GM23338 (cell line): ENCODE results near the gene DNAH6. TPM values are rescaled to one million over a fixed set of nuclear protein-coding genes. Genes with fewer than 3 reads are reported as not detected.

Source experiments
- ATAC-seq: fragments of 200-7000 bp; cut with Tn5 transposase; 3 replicates; pipeline ENCODE4 v1.9.1; 2020
- DNase-seq: peaks from one replicate; pipeline ENCODE4 v3.0.0-alpha.2; 2015; ENCODE audit warnings: low spot score
- H2AFZ ChIP-seq: fragments of 200-600 bp; sonication (generic); 2 replicates; pipeline ENCODE4 v1.8.0; 2016; ENCODE audit warnings: antibody characterized with exemption, mild to moderate bottlenecking, moderate library complexity
- H3F3A ChIP-seq: fragments of 200-600 bp; sonication (generic); replicated peaks from 2 replicates; pipeline ENCODE4 v1.8.0; 2017; ENCODE audit warnings: antibody characterized with exemption, mixed run types, low read depth
- H3K27ac ChIP-seq: fragments of 200-600 bp; sonication (generic); 2 replicates; pipeline ENCODE4 v1.6.1; 2016; ENCODE audit warnings: low read depth
- H3K27me3 ChIP-seq: fragments of 200-600 bp; sonication (generic); 2 replicates; pipeline ENCODE4 v1.8.0; 2016; ENCODE audit warnings: mild to moderate bottlenecking, mixed run types, moderate library complexity; ENCODE audit not compliant: insufficient read depth
- H3K36me3 ChIP-seq: fragments of 200-600 bp; sonication (generic); 2 replicates; pipeline ENCODE4 v1.8.0; 2016; ENCODE audit warnings: mild to moderate bottlenecking; ENCODE audit not compliant: insufficient read depth
- H3K4me1 ChIP-seq: fragments of 200-600 bp; sonication (generic); 2 replicates; pipeline ENCODE4 v1.8.0; 2016; ENCODE audit warnings: mild to moderate bottlenecking, moderate library complexity; ENCODE audit not compliant: insufficient read depth
- H3K4me2 ChIP-seq: fragments of 200-600 bp; sonication (generic); 2 replicates; pipeline ENCODE4 v1.7.1; 2017; ENCODE audit warnings: mixed run types
- H3K4me3 ChIP-seq: fragments of 200-600 bp; sonication (generic); 2 replicates; pipeline ENCODE4 v1.6.1; 2016; ENCODE audit warnings: mixed run types
- H3K79me2 ChIP-seq: fragments of 200-600 bp; sonication (generic); replicated peaks from 2 replicates; pipeline ENCODE4 v1.8.0; 2017; ENCODE audit warnings: mild to moderate bottlenecking; ENCODE audit not compliant: insufficient read depth
- H3K9me2 ChIP-seq: fragments of 200-600 bp; sonication (generic); 2 replicates; pipeline ENCODE4 v1.8.0; 2017; ENCODE audit not compliant: insufficient read depth
- H4K20me1 ChIP-seq: fragments of 200-600 bp; sonication (generic); replicated peaks from 2 replicates; pipeline ENCODE4 v1.8.0; 2017; ENCODE audit warnings: mild to moderate bottlenecking; ENCODE audit not compliant: insufficient read depth
- H3K27ac Mint-ChIP-seq: 2 replicates; pipeline ENCODE4 v1.8.0; 2020; ENCODE audit warnings: inconsistent platforms, mild to moderate bottlenecking, moderate library complexity, mixed read lengths
- H3K27me3 Mint-ChIP-seq: 3 replicates; pipeline ENCODE4 v1.8.0; 2022; ENCODE audit warnings: low read depth, mild to moderate bottlenecking, moderate library complexity, mixed read lengths, inconsistent platforms; ENCODE audit not compliant: insufficient read depth, poor library complexity
- H3K36me3 Mint-ChIP-seq: 3 replicates; pipeline ENCODE4 v1.8.0; 2021; ENCODE audit warnings: low read depth, mild to moderate bottlenecking, inconsistent platforms, moderate library complexity, mixed read lengths
- H3K4me1 Mint-ChIP-seq: 3 replicates; pipeline ENCODE4 v1.8.0; 2020; ENCODE audit warnings: mild to moderate bottlenecking, inconsistent platforms, mixed read lengths
- H3K4me3 Mint-ChIP-seq: 3 replicates; pipeline ENCODE4 v1.8.0; 2021; ENCODE audit warnings: moderate library complexity, mild to moderate bottlenecking, inconsistent platforms, mixed read lengths
- H3K9me3 Mint-ChIP-seq: 3 replicates; pipeline ENCODE4 v1.8.0; 2020; ENCODE audit warnings: moderate library complexity, mild to moderate bottlenecking, inconsistent platforms, mixed read lengths
- CREB1 ChIP-seq: fragments of 250-450 bp; sonication (Bioruptor Pico); IDR thresholded peaks from 2 replicates; pipeline ENCODE4 v1.5.0; 2020; ENCODE audit warnings: low read depth, mild to moderate bottlenecking, moderate library complexity
- CTCF ChIP-seq, 2 experiments: fragments of 200-600 bp in 1 of 2; sonication (generic) in 1 of 2; conservative IDR thresholded peaks; 2 replicates each; pipeline versions ENCODE4 v1.5.1 to v1.6.1; 2016 to 2017; ENCODE audit warnings: antibody characterized with exemption in 2 of 2, low read depth in 2 of 2, mild to moderate bottlenecking in 2 of 2, moderate library complexity in 1 of 2
- EZH2 ChIP-seq: fragments of 200-600 bp; sonication (generic); IDR thresholded peaks from one replicate; pipeline ENCODE4 v1.8.0; 2017; ENCODE audit warnings: antibody characterized with exemption, mild to moderate bottlenecking, low read depth; ENCODE audit not compliant: unreplicated experiment
- EZH2phosphoT487 ChIP-seq: fragments of 200-600 bp; sonication (generic); IDR thresholded peaks from one replicate; pipeline ENCODE4 v1.8.1; 2018; ENCODE audit warnings: antibody characterized with exemption; ENCODE audit not compliant: unreplicated experiment
- JUNB ChIP-seq: IDR thresholded peaks from one replicate; pipeline ENCODE4 v1.6.1; 2016; ENCODE audit warnings: antibody characterized with exemption; ENCODE audit not compliant: unreplicated experiment
- NANOG ChIP-seq: IDR thresholded peaks from 2 replicates; pipeline ENCODE4 v1.6.1; 2016; ENCODE audit warnings: antibody characterized with exemption, borderline replicate concordance
- POLR2AphosphoS5 ChIP-seq: IDR thresholded peaks from 2 replicates; pipeline ENCODE4 v1.6.1; 2016; ENCODE audit warnings: antibody characterized with exemption, low read depth
- STAT1 ChIP-seq: IDR thresholded peaks from one replicate; pipeline ENCODE4 v1.6.1; 2016; ENCODE audit warnings: antibody characterized with exemption; ENCODE audit not compliant: unreplicated experiment
- ZNF114 ChIP-seq: fragments of 250-450 bp; sonication (Bioruptor Pico); IDR thresholded peaks from 2 replicates; pipeline ENCODE4 v1.5.0; 2020; ENCODE audit warnings: mild to moderate bottlenecking, moderate library complexity
- ZNF331 ChIP-seq: fragments of 250-450 bp; sonication (Bioruptor Pico); IDR thresholded peaks from 2 replicates; pipeline ENCODE4 v1.5.0; 2020; ENCODE audit warnings: low read depth, mild to moderate bottlenecking, moderate library complexity
- polyA plus RNA-seq: library from polyadenylated mRNA; unstranded; fragments of >200 nt; fragmentation: Nextera tagmentation; extraction: Ambion mirVana; gene quantifications from 2 replicates; pipeline ENCODE4 v1.2.1, GENCODE V29; 2016
- total RNA-seq: library from RNA; depleted of rRNA; stranded (reverse); fragments of >200 nt; shearing (Covaris generic); gene quantifications from 2 replicates; pipeline ENCODE4 v1.2.3, GENCODE V29; 2014
- TF ChIP-seq, protein P1 (sequence below): fragments of 250-450 bp; sonication (Bioruptor Pico); IDR thresholded peaks from 2 replicates; pipeline ENCODE4 v1.5.0; 2020; ENCODE audit warnings: mild to moderate bottlenecking, moderate library complexity
- TF ChIP-seq, protein P2 (sequence below): IDR thresholded peaks from one replicate; pipeline ENCODE4 v1.6.1; 2018; ENCODE audit warnings: antibody characterized with exemption; ENCODE audit not compliant: unreplicated experiment
- TF ChIP-seq, protein P3 (sequence below): IDR thresholded peaks from 2 replicates; pipeline ENCODE4 v1.6.1; 2016; ENCODE audit warnings: antibody characterized with exemption

Gene DNAH6
- total and polyA plus RNA-seq, 2 experiments from 2014 or later = 0.27 to 0.31 TPM

- TF ChIP-seq, protein P1, sequence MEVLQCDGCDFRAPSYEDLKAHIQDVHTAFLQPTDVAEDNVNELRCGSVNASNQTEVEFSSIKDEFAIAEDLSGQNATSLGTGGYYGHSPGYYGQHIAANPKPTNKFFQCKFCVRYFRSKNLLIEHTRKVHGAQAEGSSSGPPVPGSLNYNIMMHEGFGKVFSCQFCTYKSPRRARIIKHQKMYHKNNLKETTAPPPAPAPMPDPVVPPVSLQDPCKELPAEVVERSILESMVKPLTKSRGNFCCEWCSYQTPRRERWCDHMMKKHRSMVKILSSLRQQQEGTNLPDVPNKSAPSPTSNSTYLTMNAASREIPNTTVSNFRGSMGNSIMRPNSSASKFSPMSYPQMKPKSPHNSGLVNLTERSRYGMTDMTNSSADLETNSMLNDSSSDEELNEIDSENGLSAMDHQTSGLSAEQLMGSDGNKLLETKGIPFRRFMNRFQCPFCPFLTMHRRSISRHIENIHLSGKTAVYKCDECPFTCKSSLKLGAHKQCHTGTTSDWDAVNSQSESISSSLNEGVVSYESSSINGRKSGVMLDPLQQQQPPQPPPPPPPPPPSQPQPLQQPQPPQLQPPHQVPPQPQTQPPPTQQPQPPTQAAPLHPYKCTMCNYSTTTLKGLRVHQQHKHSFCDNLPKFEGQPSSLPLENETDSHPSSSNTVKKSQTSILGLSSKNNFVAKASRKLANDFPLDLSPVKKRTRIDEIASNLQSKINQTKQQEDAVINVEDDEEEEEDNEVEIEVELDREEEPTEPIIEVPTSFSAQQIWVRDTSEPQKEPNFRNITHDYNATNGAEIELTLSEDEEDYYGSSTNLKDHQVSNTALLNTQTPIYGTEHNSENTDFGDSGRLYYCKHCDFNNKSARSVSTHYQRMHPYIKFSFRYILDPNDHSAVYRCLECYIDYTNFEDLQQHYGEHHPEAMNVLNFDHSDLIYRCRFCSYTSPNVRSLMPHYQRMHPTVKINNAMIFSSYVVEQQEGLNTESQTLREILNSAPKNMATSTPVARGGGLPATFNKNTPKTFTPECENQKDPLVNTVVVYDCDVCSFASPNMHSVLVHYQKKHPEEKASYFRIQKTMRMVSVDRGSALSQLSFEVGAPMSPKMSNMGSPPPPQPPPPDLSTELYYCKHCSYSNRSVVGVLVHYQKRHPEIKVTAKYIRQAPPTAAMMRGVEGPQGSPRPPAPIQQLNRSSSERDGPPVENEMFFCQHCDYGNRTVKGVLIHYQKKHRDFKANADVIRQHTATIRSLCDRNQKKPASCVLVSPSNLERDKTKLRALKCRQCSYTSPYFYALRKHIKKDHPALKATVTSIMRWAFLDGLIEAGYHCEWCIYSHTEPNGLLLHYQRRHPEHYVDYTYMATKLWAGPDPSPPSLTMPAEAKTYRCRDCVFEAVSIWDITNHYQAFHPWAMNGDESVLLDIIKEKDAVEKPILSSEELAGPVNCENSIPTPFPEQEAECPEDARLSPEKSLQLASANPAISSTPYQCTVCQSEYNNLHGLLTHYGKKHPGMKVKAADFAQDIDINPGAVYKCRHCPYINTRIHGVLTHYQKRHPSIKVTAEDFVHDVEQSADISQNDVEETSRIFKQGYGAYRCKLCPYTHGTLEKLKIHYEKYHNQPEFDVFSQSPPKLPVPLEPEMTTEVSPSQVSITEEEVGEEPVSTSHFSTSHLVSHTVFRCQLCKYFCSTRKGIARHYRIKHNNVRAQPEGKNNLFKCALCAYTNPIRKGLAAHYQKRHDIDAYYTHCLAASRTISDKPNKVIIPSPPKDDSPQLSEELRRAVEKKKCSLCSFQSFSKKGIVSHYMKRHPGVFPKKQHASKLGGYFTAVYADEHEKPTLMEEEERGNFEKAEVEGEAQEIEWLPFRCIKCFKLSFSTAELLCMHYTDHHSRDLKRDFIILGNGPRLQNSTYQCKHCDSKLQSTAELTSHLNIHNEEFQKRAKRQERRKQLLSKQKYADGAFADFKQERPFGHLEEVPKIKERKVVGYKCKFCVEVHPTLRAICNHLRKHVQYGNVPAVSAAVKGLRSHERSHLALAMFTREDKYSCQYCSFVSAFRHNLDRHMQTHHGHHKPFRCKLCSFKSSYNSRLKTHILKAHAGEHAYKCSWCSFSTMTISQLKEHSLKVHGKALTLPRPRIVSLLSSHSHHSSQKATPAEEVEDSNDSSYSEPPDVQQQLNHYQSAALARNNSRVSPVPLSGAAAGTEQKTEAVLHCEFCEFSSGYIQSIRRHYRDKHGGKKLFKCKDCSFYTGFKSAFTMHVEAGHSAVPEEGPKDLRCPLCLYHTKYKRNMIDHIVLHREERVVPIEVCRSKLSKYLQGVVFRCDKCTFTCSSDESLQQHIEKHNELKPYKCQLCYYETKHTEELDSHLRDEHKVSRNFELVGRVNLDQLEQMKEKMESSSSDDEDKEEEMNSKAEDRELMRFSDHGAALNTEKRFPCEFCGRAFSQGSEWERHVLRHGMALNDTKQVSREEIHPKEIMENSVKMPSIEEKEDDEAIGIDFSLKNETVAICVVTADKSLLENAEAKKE (CRISPR knock-in tag) = no peak
- TF ChIP-seq ZNF331 (CRISPR knock-in tag) = no peak
- TF ChIP-seq EZH2phosphoT487 = no peak
- TF ChIP-seq CREB1 (CRISPR knock-in tag) = no peak
- TF ChIP-seq POLR2AphosphoS5 = no peak
Observed at GRCh38 chr2:84674586-84674985, 158.3 kb downstream of the DNAH6 start (continued).

- no peaks in the 10 kb centered on the region for H3K36me3 Mint-ChIP-seq
- no peaks in the 10 kb centered on the region for H3K27me3 Mint-ChIP-seq
- Histone ChIP-seq H3K4me2 (no peak overlapping the region), H3F3A (no peaks in the 10 kb centered on the region), H4K20me1 (no peaks in the 10 kb centered on the region), H3K27me3 (no peaks in the 10 kb centered on the region), H3K27ac (no peak overlapping the region), H3K79me2 (no peaks in the 10 kb centered on the region), H3K4me3 (no peak overlapping the region), H3K9me2 (no peaks in the 10 kb centered on the region), H3K36me3 (no peaks in the 10 kb centered on the region), H3K4me1 (no peaks in the 10 kb centered on the region), H2AFZ (no peak overlapping the region)
- no peak overlapping the region for H3K27ac Mint-ChIP-seq
- no peak overlapping the region for H3K4me3 Mint-ChIP-seq
- no peak for DNase-seq
- ATAC-seq = no peak
- no peaks in the 10 kb centered on the region for H3K9me3 Mint-ChIP-seq
- H3K4me1 Mint-ChIP-seq = no peaks in the 10 kb centered on the region
- TF ChIP-seq, protein P2, sequence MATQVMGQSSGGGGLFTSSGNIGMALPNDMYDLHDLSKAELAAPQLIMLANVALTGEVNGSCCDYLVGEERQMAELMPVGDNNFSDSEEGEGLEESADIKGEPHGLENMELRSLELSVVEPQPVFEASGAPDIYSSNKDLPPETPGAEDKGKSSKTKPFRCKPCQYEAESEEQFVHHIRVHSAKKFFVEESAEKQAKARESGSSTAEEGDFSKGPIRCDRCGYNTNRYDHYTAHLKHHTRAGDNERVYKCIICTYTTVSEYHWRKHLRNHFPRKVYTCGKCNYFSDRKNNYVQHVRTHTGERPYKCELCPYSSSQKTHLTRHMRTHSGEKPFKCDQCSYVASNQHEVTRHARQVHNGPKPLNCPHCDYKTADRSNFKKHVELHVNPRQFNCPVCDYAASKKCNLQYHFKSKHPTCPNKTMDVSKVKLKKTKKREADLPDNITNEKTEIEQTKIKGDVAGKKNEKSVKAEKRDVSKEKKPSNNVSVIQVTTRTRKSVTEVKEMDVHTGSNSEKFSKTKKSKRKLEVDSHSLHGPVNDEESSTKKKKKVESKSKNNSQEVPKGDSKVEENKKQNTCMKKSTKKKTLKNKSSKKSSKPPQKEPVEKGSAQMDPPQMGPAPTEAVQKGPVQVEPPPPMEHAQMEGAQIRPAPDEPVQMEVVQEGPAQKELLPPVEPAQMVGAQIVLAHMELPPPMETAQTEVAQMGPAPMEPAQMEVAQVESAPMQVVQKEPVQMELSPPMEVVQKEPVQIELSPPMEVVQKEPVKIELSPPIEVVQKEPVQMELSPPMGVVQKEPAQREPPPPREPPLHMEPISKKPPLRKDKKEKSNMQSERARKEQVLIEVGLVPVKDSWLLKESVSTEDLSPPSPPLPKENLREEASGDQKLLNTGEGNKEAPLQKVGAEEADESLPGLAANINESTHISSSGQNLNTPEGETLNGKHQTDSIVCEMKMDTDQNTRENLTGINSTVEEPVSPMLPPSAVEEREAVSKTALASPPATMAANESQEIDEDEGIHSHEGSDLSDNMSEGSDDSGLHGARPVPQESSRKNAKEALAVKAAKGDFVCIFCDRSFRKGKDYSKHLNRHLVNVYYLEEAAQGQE = no peak
- TF ChIP-seq CREB1 (CRISPR knock-in tag) = no peak
- TF ChIP-seq, protein P3, sequence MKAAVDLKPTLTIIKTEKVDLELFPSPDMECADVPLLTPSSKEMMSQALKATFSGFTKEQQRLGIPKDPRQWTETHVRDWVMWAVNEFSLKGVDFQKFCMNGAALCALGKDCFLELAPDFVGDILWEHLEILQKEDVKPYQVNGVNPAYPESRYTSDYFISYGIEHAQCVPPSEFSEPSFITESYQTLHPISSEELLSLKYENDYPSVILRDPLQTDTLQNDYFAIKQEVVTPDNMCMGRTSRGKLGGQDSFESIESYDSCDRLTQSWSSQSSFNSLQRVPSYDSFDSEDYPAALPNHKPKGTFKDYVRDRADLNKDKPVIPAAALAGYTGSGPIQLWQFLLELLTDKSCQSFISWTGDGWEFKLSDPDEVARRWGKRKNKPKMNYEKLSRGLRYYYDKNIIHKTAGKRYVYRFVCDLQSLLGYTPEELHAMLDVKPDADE = no peak
- no peak for TF ChIP-seq POLR2AphosphoS5
- TF ChIP-seq ZNF114 (CRISPR knock-in tag) = no peak
- TF ChIP-seq ZNF331 (CRISPR knock-in tag) = no peak
- no peak for TF ChIP-seq NANOG
- TF ChIP-seq JUNB = no peak
- no peak for TF ChIP-seq CTCF (conservative IDR thresholded peaks at IDR 0.05; ENCODE audit: low read depth in 2 of 2)
- no peak for TF ChIP-seq EZH2phosphoT487
- no peak for TF ChIP-seq STAT1
- no peak for TF ChIP-seq EZH2
Observed at GRCh38 chr2:84676295-84676694, 160.0 kb downstream of the DNAH6 start.
